CD4-positive, alpha-beta T cell treated with Interleukin-6 at 100 ng/mL for 8 hours (primary cell): ENCODE data around the gene PCDHB3.
"Not testable (repeated sequence)": the region's sequence is repeated elsewhere in the genome, so short reads cannot be mapped to it uniquely, and the experiment has no call there.

Experiments used
- DNase-seq: peaks from one replicate; pipeline ENCODE4 v3.0.0-alpha.2; 2020; ENCODE audit warnings: mixed read lengths, low spot score

PCDHB3 gene

GRCh38 chr5:141135718-141136266, 35.5 kb downstream of the PCDHB3 start:
- DNase-seq, result no peak

GRCh38 chr5:141137346-141137745, 37.1 kb downstream of the PCDHB3 start:
- not testable (repeated sequence) for DNase-seq

GRCh38 chr5:141149812-141150211, 49.5 kb downstream of the PCDHB3 start, which contains the start of gene PCDHB6:
Gene PCDHB6, plus strand, starts transcription at chr5:141150057. Its CDS starts 201 bp downstream, at chr5:141150258.
- DNase-seq, result no peak

GRCh38 chr5:141150224-141150992, 50.1 kb downstream of the PCDHB3 start:
- DNase-seq, result no peak

GRCh38 chr5:141150993-141151325, 50.7 kb downstream of the PCDHB3 start:
- DNase-seq, result no peak

GRCh38 chr5:141151632-141152031, 51.4 kb downstream of the PCDHB3 start:
- not testable (repeated sequence) for DNase-seq

GRCh38 chr5:141152096-141152495, 51.8 kb downstream of the PCDHB3 start:
- not testable (repeated sequence) for DNase-seq
